ENCODE results near the gene CENPL. TPM values are rescaled to one million over a fixed set of nuclear protein-coding genes. Genes with fewer than 3 reads are reported as not detected.
A peak's percentile ranks its signal among the peaks of the same experiment; 100 is the strongest.

CENPL gene
- total and polyA plus RNA-seq, 9 of the 15 experiments (the other 6 are each of a cell fraction or from before 2014, with no cell fraction given) = 33.0 to 52.7 (median 39.7) TPM

- TF ChIP-seq GATA2 (CRISPR knock-in tag; IDR thresholded peaks at IDR 0.05) (peak; percentile 50; the same call in 1 of the 2 replicates), HMG20A (CRISPR knock-in tag; conservative IDR thresholded peaks at IDR 0.05) (no peak), KDM4B (IDR thresholded peaks at IDR 0.05; ENCODE audit: borderline replicate concordance in 2 of 2, low read depth in 1 of 2) (0 out of 4 replicates have a peak, but pooled peaks of 1 of the 2 experiments have one; percentile 57), RNF219 (CRISPR knock-in tag; IDR thresholded peaks at IDR 0.05) (no peak), POU5F1 (IDR thresholded peaks at IDR 0.05; ENCODE audit: borderline replicate concordance, low read depth, low read length, partially characterized antibody) (no peak), RBM15 (IDR thresholded peaks at IDR 0.05; ENCODE audit: insufficient read depth, low read length) (no peak), TRIM28 (IDR thresholded peaks at IDR 0.05) (no peak), ZNF398 (CRISPR knock-in tag; IDR thresholded peaks at IDR 0.05) (no peak), CBX3 (IDR thresholded peaks at IDR 0.05; ENCODE audit: borderline replicate concordance in 1 of 2, low read length in 2 of 2) (peak in 1 of 2 experiments; percentile 29; a peak in 1 of 3 replicates), RBM22 (IDR thresholded peaks at IDR 0.05; ENCODE audit: low read depth, low read length, poor library complexity, severe bottlenecking) (no peak), ZBTB34 (CRISPR knock-in tag; IDR thresholded peaks at IDR 0.05) (no peak), DPF2 (IDR thresholded peaks at IDR 0.05) (peak; percentile 49; the same call in 1 of the 2 replicates), ZZZ3 (IDR thresholded peaks at IDR 0.05) (no peak), ZNF764 (CRISPR knock-in tag; IDR thresholded peaks at IDR 0.05; ENCODE audit: low read depth) (no peak), MBD2 (IDR thresholded peaks at IDR 0.05; ENCODE audit: borderline replicate concordance, low read depth) (no peak), IRF9 (tag; IDR thresholded peaks at IDR 0.05) (no peak), ZHX1 (conservative IDR thresholded peaks at IDR 0.05; ENCODE audit: low read length) (no peak), ZNF347 (CRISPR knock-in tag; IDR thresholded peaks at IDR 0.05; ENCODE audit: low read depth) (no peak)
Measured at GRCh38 chr1:173870252-173871075, 45.8 kb upstream of the CENPL start (continued).
